HEK293 (cell line): ENCODE data around the gene BTNL8.

Experiments used
- CTCF ChIA-PET: fragments of 350-600 bp; formaldehyde crosslinking; extraction: SDS; loops from one replicate; lab custom pipeline; 2021; ENCODE audit warnings: antibody characterized with exemption; lab: Yijun Ruan, JAX
- POLR2A ChIA-PET: fragments of 300-600 bp; formaldehyde crosslinking; extraction: SDS; loops from one replicate; lab custom pipeline; 2020; ENCODE audit warnings: antibody characterized with exemption, inconsistent platforms; lab: Yijun Ruan, JAX
- H3K27ac ChIP-seq: fragments of 200-500 bp; sonication (Bioruptor generic); 2 replicates; pipeline ENCODE4 v1.5.1; 2014; ENCODE audit warnings: low read depth, low read length, control low read depth, inconsistent platforms; ENCODE audit errors: extremely low read depth
- H3K36me3 ChIP-seq, 2 experiments: fragments of 200-500 bp in 1 of 2; sonication (Bioruptor generic) in 1 of 2; 1 replicate in 1 of 2; 2 replicates in 1 of 2; pipeline ENCODE4 v1.5.1; 2014 to 2017; ENCODE audit warnings: inconsistent platforms in 2 of 2, low read length in 2 of 2; ENCODE audit not compliant: control insufficient read depth in 2 of 2, insufficient read depth in 1 of 2
- H3K4me1 ChIP-seq: fragments of 200-500 bp; sonication (Bioruptor generic); 2 replicates; pipeline ENCODE4 v1.5.1; 2014; ENCODE audit warnings: mild to moderate bottlenecking, low read length, inconsistent platforms; ENCODE audit not compliant: control insufficient read depth, insufficient read depth
- H3K4me3 ChIP-seq: 2 replicates; pipeline ENCODE4 v1.5.1; 2011; ENCODE audit warnings: low read depth, mild to moderate bottlenecking, control low read depth, low read length, moderate library complexity
- H3K9me3 ChIP-seq: fragments of 200-500 bp; sonication (Bioruptor generic); 2 replicates; pipeline ENCODE4 v1.5.1; 2014; ENCODE audit warnings: low read depth, low read length, inconsistent platforms; ENCODE audit not compliant: control insufficient read depth, insufficient read depth
- AEBP2 ChIP-seq: fragments of 450-650 bp; formaldehyde crosslinking; IDR thresholded peaks from 2 replicates; pipeline ENCODE4 v1.5.1; 2016; ENCODE audit warnings: missing biosample characterization, missing genetic modification characterization, borderline replicate concordance
- GLI2 ChIP-seq: fragments of 450-650 bp; formaldehyde crosslinking; IDR thresholded peaks from 2 replicates; pipeline ENCODE4; 2017; ENCODE audit warnings: missing biosample characterization, missing genetic modification characterization, low read depth, borderline replicate concordance
- KLF7 ChIP-seq: fragments of 450-650 bp; formaldehyde crosslinking; IDR thresholded peaks from 2 replicates; pipeline ENCODE4 v1.5.1; 2016; ENCODE audit warnings: missing biosample characterization, missing genetic modification characterization, borderline replicate concordance
- KLF8 ChIP-seq: fragments of 450-650 bp; formaldehyde crosslinking; IDR thresholded peaks from 2 replicates; pipeline ENCODE4 v1.5.1; 2016; ENCODE audit warnings: missing biosample characterization, missing genetic modification characterization
- KLF9 ChIP-seq: fragments of 450-650 bp; formaldehyde crosslinking; IDR thresholded peaks from 2 replicates; pipeline ENCODE4 v1.5.1; 2016; ENCODE audit warnings: missing biosample characterization, missing genetic modification characterization, low read depth
- PRDM2 ChIP-seq: fragments of 450-650 bp; formaldehyde crosslinking; IDR thresholded peaks from 2 replicates; pipeline ENCODE4 v1.5.1; 2016; ENCODE audit warnings: missing biosample characterization, missing genetic modification characterization, borderline replicate concordance
- YY2 ChIP-seq: fragments of 450-650 bp; formaldehyde crosslinking; IDR thresholded peaks from 2 replicates; pipeline ENCODE4 v1.5.1; 2016; ENCODE audit warnings: missing biosample characterization, missing genetic modification characterization
- ZFP69B ChIP-seq: fragments of 450-650 bp; formaldehyde crosslinking; IDR thresholded peaks from 2 replicates; pipeline ENCODE4 v1.5.1; 2016; ENCODE audit warnings: missing biosample characterization, missing genetic modification characterization
- ZNF114 ChIP-seq: fragments of 450-650 bp; formaldehyde crosslinking; IDR thresholded peaks from 2 replicates; pipeline ENCODE4 v1.5.0; 2017; ENCODE audit warnings: missing biosample characterization, missing genetic modification characterization
- ZNF133 ChIP-seq: fragments of 450-650 bp; formaldehyde crosslinking; IDR thresholded peaks from 2 replicates; pipeline ENCODE4 v1.5.1; 2016; ENCODE audit warnings: missing biosample characterization, missing genetic modification characterization
- ZNF155 ChIP-seq: fragments of 450-650 bp; formaldehyde crosslinking; IDR thresholded peaks from 2 replicates; pipeline ENCODE4 v1.5.1; 2016; ENCODE audit warnings: missing biosample characterization, missing genetic modification characterization
- ZNF184 ChIP-seq: fragments of 450-650 bp; IDR thresholded peaks from 2 replicates; pipeline ENCODE4 v1.5.1; 2018; ENCODE audit warnings: missing biosample characterization, mild to moderate bottlenecking, missing genetic modification characterization
- ZNF341 ChIP-seq: fragments of 450-650 bp; formaldehyde crosslinking; IDR thresholded peaks from 2 replicates; pipeline ENCODE4; 2016; ENCODE audit warnings: low read depth, missing biosample characterization, missing genetic modification characterization
- ZNF354C ChIP-seq: fragments of 450-650 bp; formaldehyde crosslinking; IDR thresholded peaks from 2 replicates; pipeline ENCODE4 v1.5.1; 2016; ENCODE audit warnings: missing biosample characterization, missing genetic modification characterization, low read depth, borderline replicate concordance
- ZNF404 ChIP-seq: fragments of 450-650 bp; formaldehyde crosslinking; IDR thresholded peaks from 2 replicates; pipeline ENCODE4 v1.5.1; 2017; ENCODE audit warnings: missing biosample characterization, missing genetic modification characterization
- ZNF473 ChIP-seq: fragments of 450-650 bp; formaldehyde crosslinking; IDR thresholded peaks from 2 replicates; pipeline ENCODE4 v1.5.1; 2017; ENCODE audit warnings: missing biosample characterization, missing genetic modification characterization
- ZNF48 ChIP-seq: fragments of 450-650 bp; formaldehyde crosslinking; IDR thresholded peaks from 2 replicates; pipeline ENCODE4 v1.5.1; 2016; ENCODE audit warnings: missing biosample characterization, missing genetic modification characterization
- ZNF501 ChIP-seq: fragments of 450-650 bp; formaldehyde crosslinking; IDR thresholded peaks from 2 replicates; pipeline ENCODE4 v1.5.1; 2016; ENCODE audit warnings: missing biosample characterization, missing genetic modification characterization
- ZNF548 ChIP-seq: fragments of 450-650 bp; formaldehyde crosslinking; IDR thresholded peaks from 2 replicates; pipeline ENCODE4 v1.5.1; 2016; ENCODE audit warnings: missing biosample characterization, missing genetic modification characterization
- ZNF560 ChIP-seq: fragments of 450-650 bp; formaldehyde crosslinking; IDR thresholded peaks from 2 replicates; pipeline ENCODE4 v1.5.1; 2017; ENCODE audit warnings: missing biosample characterization, missing genetic modification characterization, borderline replicate concordance
- ZNF660 ChIP-seq: fragments of 450-650 bp; IDR thresholded peaks from 2 replicates; pipeline ENCODE4 v1.5.1; 2018; ENCODE audit warnings: missing biosample characterization, mild to moderate bottlenecking, missing genetic modification characterization
- ZNF776 ChIP-seq: fragments of 450-650 bp; formaldehyde crosslinking; IDR thresholded peaks from 2 replicates; pipeline ENCODE4 v1.5.0; 2017; ENCODE audit warnings: missing biosample characterization, missing genetic modification characterization, borderline replicate concordance
- ZNF830 ChIP-seq: fragments of 450-650 bp; IDR thresholded peaks from 2 replicates; pipeline ENCODE4 v1.5.0; 2018; ENCODE audit warnings: missing biosample characterization, missing genetic modification characterization, low read depth, mild to moderate bottlenecking, moderate library complexity
- TF ChIP-seq, protein P1 (sequence below): fragments of 450-650 bp; formaldehyde crosslinking; IDR thresholded peaks from 2 replicates; pipeline ENCODE4 v1.5.1; 2016; ENCODE audit warnings: missing biosample characterization, missing genetic modification characterization
- TF ChIP-seq, protein P2 (sequence below): IDR thresholded peaks from 2 replicates; pipeline ENCODE4 v1.6.1; 2011; ENCODE audit warnings: mild to moderate bottlenecking, low read depth, low read length, borderline replicate concordance

Gene BTNL8

DNA sequence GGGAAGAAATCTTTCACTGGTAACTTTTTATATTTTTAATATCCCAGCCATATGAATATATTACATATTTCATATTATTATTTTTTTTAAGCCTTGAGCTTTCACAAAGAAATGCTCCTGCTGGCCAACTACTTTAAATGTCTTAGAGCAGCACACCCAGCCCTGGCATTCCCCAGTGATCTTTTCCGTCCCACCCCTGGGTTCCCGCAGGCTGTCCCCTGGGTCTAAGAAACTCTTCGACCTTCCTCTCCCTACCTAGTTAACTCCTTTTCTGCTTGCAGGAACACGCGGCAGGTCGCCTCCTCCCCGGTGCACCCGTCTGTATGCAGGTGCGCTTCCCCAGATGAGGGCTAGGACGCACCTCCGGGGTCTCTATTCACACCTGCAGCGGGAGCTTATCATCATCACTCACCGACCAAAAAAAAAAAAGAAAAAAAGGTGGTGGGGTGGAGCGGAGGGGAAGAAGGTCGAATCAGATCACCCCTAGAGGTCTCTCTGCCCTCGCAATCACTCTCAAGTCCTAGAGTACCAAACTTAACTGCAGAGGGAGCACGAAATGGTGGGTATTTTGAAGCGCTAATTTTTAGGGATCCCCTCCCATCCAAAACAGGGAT lies 38.6 kb upstream of the BTNL8 start (continued):
- no peak for TF ChIP-seq KLF8
- no peak for TF ChIP-seq ZNF133 (tag by site-specific recombination)
- no peak for TF ChIP-seq YY2 (tag by site-specific recombination)
- no peak for TF ChIP-seq ZNF830
- no peak for TF ChIP-seq ZNF114 (tag by site-specific recombination)
- TF ChIP-seq ZNF548 (tag by site-specific recombination), result no peak
- no peak for TF ChIP-seq ZNF184 (tag by site-specific recombination)
- TF ChIP-seq, protein P1, sequence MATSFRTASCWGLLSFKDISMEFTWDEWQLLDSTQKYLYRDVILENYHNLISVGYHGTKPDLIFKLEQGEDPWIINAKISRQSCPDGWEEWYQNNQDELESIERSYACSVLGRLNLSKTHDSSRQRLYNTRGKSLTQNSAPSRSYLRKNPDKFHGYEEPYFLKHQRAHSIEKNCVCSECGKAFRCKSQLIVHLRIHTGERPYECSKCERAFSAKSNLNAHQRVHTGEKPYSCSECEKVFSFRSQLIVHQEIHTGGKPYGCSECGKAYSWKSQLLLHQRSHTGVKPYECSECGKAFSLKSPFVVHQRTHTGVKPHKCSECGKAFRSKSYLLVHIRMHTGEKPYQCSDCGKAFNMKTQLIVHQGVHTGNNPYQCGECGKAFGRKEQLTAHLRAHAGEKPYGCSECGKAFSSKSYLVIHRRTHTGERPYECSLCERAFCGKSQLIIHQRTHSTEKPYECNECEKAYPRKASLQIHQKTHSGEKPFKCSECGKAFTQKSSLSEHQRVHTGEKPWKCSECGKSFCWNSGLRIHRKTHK, result no peak
- no peak for TF ChIP-seq AEBP2

DNA sequence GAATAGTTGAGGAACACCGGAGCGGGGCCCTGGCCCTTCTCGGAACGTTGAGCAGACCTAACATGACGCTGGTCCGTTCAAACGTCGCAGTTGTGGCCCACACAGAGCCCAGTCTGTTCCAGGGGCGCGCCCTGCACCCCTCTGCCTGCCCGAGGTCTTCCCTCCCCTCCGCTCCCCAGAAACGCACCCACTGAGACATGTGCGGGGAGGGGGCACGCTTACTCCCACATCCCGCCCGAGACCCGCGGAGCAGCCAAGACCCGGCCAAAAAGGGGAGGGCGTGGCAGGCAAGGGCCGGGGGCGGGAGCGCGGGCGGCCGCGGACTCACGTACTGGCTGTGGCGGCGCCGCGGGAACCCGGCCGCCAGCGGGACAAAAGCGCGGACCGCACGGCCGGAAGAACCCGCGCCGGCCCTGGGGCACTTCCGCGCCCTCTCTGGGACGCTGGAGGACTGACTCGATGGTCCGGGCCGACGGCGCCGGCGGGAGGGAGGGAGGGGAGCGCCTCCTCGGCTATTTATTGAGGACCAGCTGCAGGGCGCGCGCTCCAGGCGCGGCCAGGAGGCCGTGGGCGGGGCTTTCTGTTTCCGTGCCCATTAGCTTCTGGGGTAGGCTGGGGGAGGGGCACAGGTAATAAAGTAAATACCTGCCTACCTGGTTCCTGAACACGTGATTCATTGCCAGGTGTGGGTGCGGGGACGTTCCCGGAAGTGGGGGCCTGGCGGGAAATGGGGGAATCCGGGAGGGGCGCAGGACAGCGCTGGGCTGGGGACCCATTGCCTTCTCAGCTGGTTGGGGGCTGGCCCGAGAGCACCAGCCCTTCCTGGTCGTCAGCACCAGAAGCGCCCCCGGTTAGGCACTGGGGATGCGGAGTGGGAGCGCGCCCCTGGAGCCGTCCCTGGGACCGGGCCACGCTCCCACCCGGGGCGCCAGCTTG lies 37.8 kb upstream of the BTNL8 start, which contains the start of gene ZFP62:
Gene ZFP62, minus strand, starts transcription at position 390 of the 936 bp plus-strand sequence. Its CDS starts 57 bp downstream, at position 333.
- ChIA-PET POLR2A (interaction anchor here (0.6 to 2.0 kb wide), 6 partner anchors 45 to 346 kb away, joined by 3 to 14 read pairs (median 4); partner anchors contain the start of gene MGAT1), CTCF (interaction anchor here (1.2 to 1.6 kb wide), 2 partner anchors 7 to 12 kb away, joined by 5 to 6 read pairs; no protein-coding TSS in a partner anchor)
- H3K9me3 ChIP-seq, result no peaks in the 10 kb centered on the region
- peaks cover 8 to 15% of the 10 kb centered on the region in 2 experiments; a peak in 2 of 3 replicates for H3K36me3 ChIP-seq
- H3K27ac ChIP-seq, result peak within 1 kb of the TSS; percentile 94
- peaks cover 2% of the 10 kb centered on the region; the same call in 1 of the 2 replicates for H3K4me1 ChIP-seq
- peak within 1 kb of the TSS; percentile 71 for H3K4me3 ChIP-seq
- TF ChIP-seq ZNF473 (tag by site-specific recombination) (no peak), PRDM2 (no peak), KLF7 (tag by site-specific recombination) (peak; percentile 75), ZNF501 (tag by site-specific recombination) (peak; percentile 57; the same call in 1 of the 2 replicates), ZNF776 (tag by site-specific recombination) (no peak), ZNF155 (no peak), ZNF404 (tag by site-specific recombination) (no peak), ZNF560 (tag by site-specific recombination) (peak; percentile 13; the same call in 1 of the 2 replicates), ZNF48 (no peak), ZNF354C (tag by site-specific recombination) (no peak), ZFP69B (tag by site-specific recombination) (0 out of 2 replicates have a peak, but pooled peaks have one; percentile 40), GLI2 (tag by site-specific recombination) (no peak), KLF9 (tag by site-specific recombination) (peak; percentile 96), ZNF341 (tag by site-specific recombination) (peak; percentile 84), ZNF660 (tag by site-specific recombination) (peak; percentile 60; the same call in 1 of the 2 replicates)
- TF ChIP-seq, protein P2, sequence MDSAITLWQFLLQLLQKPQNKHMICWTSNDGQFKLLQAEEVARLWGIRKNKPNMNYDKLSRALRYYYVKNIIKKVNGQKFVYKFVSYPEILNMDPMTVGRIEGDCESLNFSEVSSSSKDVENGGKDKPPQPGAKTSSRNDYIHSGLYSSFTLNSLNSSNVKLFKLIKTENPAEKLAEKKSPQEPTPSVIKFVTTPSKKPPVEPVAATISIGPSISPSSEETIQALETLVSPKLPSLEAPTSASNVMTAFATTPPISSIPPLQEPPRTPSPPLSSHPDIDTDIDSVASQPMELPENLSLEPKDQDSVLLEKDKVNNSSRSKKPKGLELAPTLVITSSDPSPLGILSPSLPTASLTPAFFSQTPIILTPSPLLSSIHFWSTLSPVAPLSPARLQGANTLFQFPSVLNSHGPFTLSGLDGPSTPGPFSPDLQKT, result no peak
